ENCODE measurements around the gene C1QB. TPM values are rescaled to one million over a fixed set of nuclear protein-coding genes. Genes with fewer than 3 reads are reported as not detected.
"Not testable (repeated sequence)": the region's sequence is repeated elsewhere in the genome, so short reads cannot be mapped to it uniquely, and the experiment has no call there.

C1QB gene
- total RNA-seq, 2 experiments from 2014 or later = not detected

GRCh38 chr1:22691031-22691753 is 38.2 kb downstream of the C1QB start:
- no peak for DNase-seq
- peaks cover 3% of the 10 kb centered on the region for H3K27me3 Mint-ChIP-seq

GRCh38 chr1:22694172-22694571 is 41.1 kb downstream of the C1QB start:
- Mint-ChIP-seq H3K27ac (no peak overlapping the region), H3K4me3 (no peak overlapping the region), H3K4me1 (no peaks in the 10 kb centered on the region), H3K36me3 (no peaks in the 10 kb centered on the region), H3K27me3 (no peaks in the 10 kb centered on the region), H3K9me3 (no peaks in the 10 kb centered on the region)
- no peak for DNase-seq

More at GRCh38 chr1:22691031-22691753, 38.2 kb downstream of the C1QB start:
- H3K36me3 Mint-ChIP-seq = no peaks in the 10 kb centered on the region
- H3K27ac Mint-ChIP-seq = no peak overlapping the region
- no peak overlapping the region for H3K4me3 Mint-ChIP-seq
- no peaks in the 10 kb centered on the region for H3K4me1 Mint-ChIP-seq
- H3K9me3 Mint-ChIP-seq = no peaks in the 10 kb centered on the region

GRCh38 chr1:22696610-22697009 is 43.6 kb downstream of the C1QB start:
- Mint-ChIP-seq H3K4me3 (no peak overlapping the region), H3K27me3 (no peaks in the 10 kb centered on the region), H3K27ac (no peak overlapping the region), H3K4me1 (no peaks in the 10 kb centered on the region), H3K9me3 (no peaks in the 10 kb centered on the region), H3K36me3 (no peaks in the 10 kb centered on the region)
- no peak for DNase-seq

GRCh38 chr1:22697980-22698379 is 44.9 kb downstream of the C1QB start:
- H3K27me3 Mint-ChIP-seq = no peaks in the 10 kb centered on the region
- H3K9me3 Mint-ChIP-seq = no peaks in the 10 kb centered on the region
- H3K4me3 Mint-ChIP-seq = no peak overlapping the region
- H3K4me1 Mint-ChIP-seq = no peaks in the 10 kb centered on the region
- H3K27ac Mint-ChIP-seq = no peak overlapping the region
- DNase-seq = no peak
- no peaks in the 10 kb centered on the region for H3K36me3 Mint-ChIP-seq

GRCh38 chr1:22699681-22700520 is 46.9 kb downstream of the C1QB start:
- Mint-ChIP-seq H3K4me3 (no peak overlapping the region), H3K36me3 (no peaks in the 10 kb centered on the region), H3K27ac (no peak overlapping the region), H3K27me3 (no peaks in the 10 kb centered on the region), H3K9me3 (no peaks in the 10 kb centered on the region), H3K4me1 (no peaks in the 10 kb centered on the region)
- no peak for DNase-seq

GRCh38 chr1:22702296-22703085 is 49.5 kb downstream of the C1QB start:
- Mint-ChIP-seq H3K27me3 (peaks cover 11% of the 10 kb centered on the region), H3K4me1 (no peaks in the 10 kb centered on the region), H3K27ac (no peak overlapping the region), H3K36me3 (no peaks in the 10 kb centered on the region), H3K9me3 (no peaks in the 10 kb centered on the region), H3K4me3 (no peak overlapping the region)
- DNase-seq = no peak

- Mint-ChIP-seq H3K36me3 (no peaks in the 10 kb centered on the region), H3K27me3 (peaks cover 32% of the 10 kb centered on the region), H3K9me3 (no peaks in the 10 kb centered on the region), H3K27ac (no peak overlapping the region), H3K4me1 (no peaks in the 10 kb centered on the region), H3K4me3 (no peak overlapping the region)
- peak; percentile 75 for DNase-seq
Measured at GRCh38 chr1:22704440-22705067, 51.5 kb downstream of the C1QB start.

- no peak overlapping the region for H3K4me3 Mint-ChIP-seq
- DNase-seq = no peak
- H3K27me3 Mint-ChIP-seq = peaks cover 36% of the 10 kb centered on the region
- no peaks in the 10 kb centered on the region for H3K36me3 Mint-ChIP-seq
- peaks cover 2% of the 10 kb centered on the region for H3K4me1 Mint-ChIP-seq
- H3K9me3 Mint-ChIP-seq = no peaks in the 10 kb centered on the region
- H3K27ac Mint-ChIP-seq = no peak overlapping the region
Measured at GRCh38 chr1:22705586-22705985, 52.5 kb downstream of the C1QB start.

GRCh38 chr1:22706100-22706499 is 53.1 kb downstream of the C1QB start:
- not testable (repeated sequence) for DNase-seq, H3K27ac Mint-ChIP-seq, H3K4me1 Mint-ChIP-seq, H3K9me3 Mint-ChIP-seq, H3K4me3 Mint-ChIP-seq, H3K36me3 Mint-ChIP-seq
- peaks cover 36% of the 10 kb centered on the region for H3K27me3 Mint-ChIP-seq

GRCh38 chr1:22708777-22709176 is 55.7 kb downstream of the C1QB start:
- H3K36me3 Mint-ChIP-seq = no peaks in the 10 kb centered on the region
- DNase-seq = no peak
- H3K4me3 Mint-ChIP-seq = no peak overlapping the region
- H3K4me1 Mint-ChIP-seq = peaks cover 5% of the 10 kb centered on the region
- H3K27me3 Mint-ChIP-seq = peaks cover 58% of the 10 kb centered on the region
- no peaks in the 10 kb centered on the region for H3K9me3 Mint-ChIP-seq
- H3K27ac Mint-ChIP-seq = no peak overlapping the region

GRCh38 chr1:22709227-22709626 is 56.2 kb downstream of the C1QB start:
- H3K36me3 Mint-ChIP-seq = no peaks in the 10 kb centered on the region
- no peak for DNase-seq
- H3K9me3 Mint-ChIP-seq = no peaks in the 10 kb centered on the region
- peaks cover 62% of the 10 kb centered on the region for H3K27me3 Mint-ChIP-seq
- H3K27ac Mint-ChIP-seq = no peak overlapping the region
- no peak overlapping the region for H3K4me3 Mint-ChIP-seq
- peaks cover 5% of the 10 kb centered on the region for H3K4me1 Mint-ChIP-seq

- peak overlapping the region; percentile 43 for H3K4me3 Mint-ChIP-seq
Measured at GRCh38 chr1:22709891-22710700, 57.1 kb downstream of the C1QB start.

GRCh38 chr1:22710701-22711049 is 57.6 kb downstream of the C1QB start, which contains the start of gene EPHB2:
TSS of gene EPHB2 (plus strand) at chr1:22710839. CDS start at chr1:22710983, 144 bp downstream.
- DNase-seq = peak; percentile 48
- Mint-ChIP-seq H3K27ac (no peak within 1 kb of the TSS), H3K4me1 (peaks cover 5% of the 10 kb centered on the region), H3K4me3 (peak within 1 kb of the TSS; percentile 43), H3K27me3 (peaks cover 71% of the 10 kb centered on the region), H3K36me3 (no peaks in the 10 kb centered on the region), H3K9me3 (no peaks in the 10 kb centered on the region)

More at GRCh38 chr1:22709891-22710700, 57.1 kb downstream of the C1QB start:
- H3K9me3 Mint-ChIP-seq = no peaks in the 10 kb centered on the region
- no peak overlapping the region for H3K27ac Mint-ChIP-seq
- DNase-seq = no peak
- H3K4me1 Mint-ChIP-seq = peaks cover 5% of the 10 kb centered on the region
- H3K27me3 Mint-ChIP-seq = peaks cover 69% of the 10 kb centered on the region
- H3K36me3 Mint-ChIP-seq = no peaks in the 10 kb centered on the region

GRCh38 chr1:22711071-22711470 is 58.0 kb downstream of the C1QB start:
- H3K9me3 Mint-ChIP-seq = no peaks in the 10 kb centered on the region
- H3K4me1 Mint-ChIP-seq = peaks cover 5% of the 10 kb centered on the region
- no peak overlapping the region for H3K4me3 Mint-ChIP-seq
- H3K27me3 Mint-ChIP-seq = peaks cover 73% of the 10 kb centered on the region
- H3K36me3 Mint-ChIP-seq = no peaks in the 10 kb centered on the region
- H3K27ac Mint-ChIP-seq = no peak overlapping the region
- peak; percentile 9 for DNase-seq

Data from activated naive CD8-positive, alpha-beta T cell treated with anti-CD3 and anti-CD28 coated beads for 36 hours (primary cell).